IPS-15b (cell line): ENCODE data around the gene SYCE3.
"Not testable (repeated sequence)": the region's sequence is repeated elsewhere in the genome, so short reads cannot be mapped to it uniquely, and the experiment has no call there.

Experiments used
- H3K27me3 ChIP-seq: one replicate; pipeline ENCODE4 v1.6.1; 2013; ENCODE audit warnings: low read length; ENCODE audit not compliant: control insufficient read depth, insufficient read depth
- H3K36me3 ChIP-seq: one replicate; pipeline ENCODE4 v1.6.1; 2013; ENCODE audit warnings: low read length; ENCODE audit not compliant: control insufficient read depth, insufficient read depth
- H3K4me1 ChIP-seq: one replicate; pipeline ENCODE4 v1.6.1; 2013; ENCODE audit warnings: mild to moderate bottlenecking, low read length; ENCODE audit not compliant: control insufficient read depth, insufficient read depth
- H3K4me3 ChIP-seq: one replicate; pipeline ENCODE4 v1.5.1; 2013; ENCODE audit warnings: low read depth, low read length
- H3K9ac ChIP-seq: one replicate; pipeline ENCODE4 v1.6.1; 2013; ENCODE audit warnings: low read depth, mild to moderate bottlenecking, low read length
- H3K9me3 ChIP-seq: one replicate; pipeline ENCODE4 v1.6.1; 2013; ENCODE audit warnings: mild to moderate bottlenecking, low read length; ENCODE audit not compliant: control insufficient read depth, insufficient read depth

Gene SYCE3

DNA sequence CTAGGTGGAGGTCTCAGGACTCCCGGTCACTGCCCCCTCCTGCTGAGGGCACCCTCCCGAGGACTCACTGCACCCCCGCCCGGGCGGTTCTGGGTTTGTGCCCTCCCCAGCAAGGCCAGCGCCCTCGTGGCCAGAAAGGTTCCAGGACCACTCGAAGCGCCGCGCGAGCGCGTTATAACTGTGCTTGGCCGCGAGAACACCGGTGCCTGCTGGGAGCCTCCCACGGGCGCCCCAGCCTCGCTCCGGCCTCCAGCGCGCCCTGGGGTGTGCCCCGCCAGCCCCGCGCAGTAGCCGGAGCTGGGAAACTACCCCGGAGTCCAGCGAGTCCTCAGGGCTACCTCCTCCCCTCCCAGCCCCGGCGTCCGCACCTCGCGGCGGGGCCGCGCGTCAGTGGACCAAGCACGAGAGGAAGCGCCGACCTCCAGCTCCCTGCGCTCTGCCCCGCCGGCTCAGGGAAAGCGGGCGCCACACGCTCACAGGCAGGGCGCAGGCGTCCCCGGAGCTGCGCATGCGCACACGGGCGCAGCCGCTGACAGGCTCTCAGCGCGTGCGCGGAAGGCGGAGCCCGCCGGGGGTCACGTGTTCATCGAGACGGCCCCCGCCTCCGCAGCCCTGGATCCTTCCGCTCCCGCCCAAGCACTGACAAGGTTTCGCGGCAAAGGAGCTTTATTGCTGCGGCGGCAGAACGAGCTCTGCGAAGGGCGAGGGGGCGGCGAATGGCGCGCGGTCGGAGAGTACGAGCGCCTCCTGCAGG, 37.4 kb downstream of the SYCE3 start, which contains the start of gene SCO2:
Gene SCO2, minus strand, starts transcription at position 495 of the 754 bp plus-strand sequence. CDS start 1,187 bp downstream, outside the sequence.
- peak within 1 kb of the TSS; percentile 87 for H3K9ac ChIP-seq
- peaks cover 22% of the 10 kb centered on the region for H3K36me3 ChIP-seq
- H3K4me1 ChIP-seq: no peaks in the 10 kb centered on the region
- no peaks in the 10 kb centered on the region for H3K9me3 ChIP-seq
- peak within 1 kb of the TSS; percentile 76 for H3K4me3 ChIP-seq
- peaks cover 34% of the 10 kb centered on the region for H3K27me3 ChIP-seq

DNA sequence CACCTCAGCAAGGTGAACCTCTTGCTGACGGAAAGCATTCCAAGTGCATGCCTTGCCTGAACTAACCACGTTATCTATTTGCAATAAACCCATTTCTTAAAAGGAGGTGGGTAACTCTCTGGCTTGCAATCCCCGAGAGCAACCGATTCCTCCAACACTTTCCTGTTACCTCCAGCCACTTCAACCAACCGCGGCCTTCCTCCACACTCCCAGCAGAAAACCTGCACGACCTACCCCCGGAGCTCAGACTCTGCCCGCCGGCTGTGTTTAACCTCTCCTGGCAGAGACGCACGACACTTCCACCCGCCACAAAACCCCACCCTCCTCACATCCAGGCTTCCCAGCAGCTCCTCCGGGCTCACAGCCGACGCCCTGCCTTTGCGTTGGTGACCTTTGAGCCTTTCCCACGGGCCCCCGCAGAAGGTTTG, 38.0 kb downstream of the SYCE3 start:
- no peaks in the 10 kb centered on the region for H3K9me3 ChIP-seq
- no peaks in the 10 kb centered on the region for H3K4me1 ChIP-seq
- H3K27me3 ChIP-seq: peaks cover 28% of the 10 kb centered on the region
- H3K9ac ChIP-seq: peak overlapping the region; percentile 87
- H3K4me3 ChIP-seq: peak overlapping the region; percentile 76
- peaks cover 22% of the 10 kb centered on the region for H3K36me3 ChIP-seq

DNA sequence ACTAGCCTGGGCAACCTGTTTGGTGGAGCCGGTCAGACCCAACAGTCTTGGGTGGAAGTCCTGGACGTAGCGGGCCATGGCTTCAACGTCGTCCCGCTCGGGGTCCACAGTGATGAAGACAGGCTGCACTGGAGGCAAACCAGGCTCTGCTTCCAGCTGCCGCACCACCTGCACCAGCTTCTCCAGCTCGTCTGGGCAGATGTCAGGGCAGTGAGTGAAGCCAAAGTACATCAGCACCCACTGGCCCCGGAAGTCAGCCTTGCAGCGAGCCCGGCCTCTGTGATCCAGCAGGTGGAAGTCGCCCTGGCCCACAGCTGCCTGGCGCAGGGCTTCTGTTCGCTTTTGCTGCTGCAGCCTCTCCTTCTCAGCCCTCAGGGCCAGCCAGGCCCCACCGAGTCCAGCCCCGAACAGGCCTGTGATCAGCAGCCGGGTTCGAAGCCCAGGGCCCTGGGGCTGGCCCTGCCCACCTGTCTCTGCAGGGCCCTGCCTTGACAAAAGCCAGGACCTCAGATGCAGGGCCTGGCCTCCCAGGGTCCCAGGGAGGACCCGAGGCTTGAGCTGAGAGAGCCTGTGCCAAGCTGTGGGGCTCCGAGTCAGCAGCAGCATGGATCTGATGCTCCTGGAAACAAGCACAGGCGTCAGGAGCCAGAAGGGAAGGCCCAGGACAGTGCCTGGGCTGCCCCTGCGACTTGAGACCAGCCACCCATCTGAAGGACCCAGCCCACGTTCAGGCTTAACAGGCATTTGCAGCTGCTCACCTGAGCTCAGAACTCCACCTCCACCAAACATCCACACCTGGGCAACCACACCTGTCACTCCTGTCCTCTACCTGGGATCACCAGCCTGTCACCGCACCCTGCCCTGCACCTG, 38.7 kb downstream of the SYCE3 start:
- peak overlapping the region; percentile 76 for H3K4me3 ChIP-seq
- peaks cover 28% of the 10 kb centered on the region for H3K36me3 ChIP-seq
- no peaks in the 10 kb centered on the region for H3K9me3 ChIP-seq
- H3K27me3 ChIP-seq: peaks cover 22% of the 10 kb centered on the region
- H3K4me1 ChIP-seq: no peaks in the 10 kb centered on the region
- peak overlapping the region; percentile 87 for H3K9ac ChIP-seq

DNA sequence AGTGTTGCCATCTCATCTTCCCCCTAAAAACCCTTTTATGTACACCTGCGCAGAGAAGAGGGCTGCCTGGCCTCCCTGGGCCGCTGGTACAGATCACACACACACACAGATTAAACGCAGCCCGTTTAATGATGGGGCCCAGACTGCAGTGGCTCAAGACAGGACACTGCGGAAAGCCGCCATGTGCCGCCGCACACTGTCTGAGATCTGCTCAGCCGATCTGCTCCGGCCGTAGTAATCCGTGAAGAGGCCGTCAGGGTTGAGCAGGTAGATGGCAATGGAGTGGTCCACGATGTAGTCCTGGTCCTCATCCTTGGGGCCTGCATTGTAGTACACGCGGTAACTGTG, 39.3 kb downstream of the SYCE3 start:
- Histone ChIP-seq H3K36me3 (peaks cover 29% of the 10 kb centered on the region), H3K9ac (no peak overlapping the region), H3K27me3 (peaks cover 15% of the 10 kb centered on the region), H3K4me3 (no peak overlapping the region), H3K4me1 (no peaks in the 10 kb centered on the region), H3K9me3 (no peaks in the 10 kb centered on the region)

DNA sequence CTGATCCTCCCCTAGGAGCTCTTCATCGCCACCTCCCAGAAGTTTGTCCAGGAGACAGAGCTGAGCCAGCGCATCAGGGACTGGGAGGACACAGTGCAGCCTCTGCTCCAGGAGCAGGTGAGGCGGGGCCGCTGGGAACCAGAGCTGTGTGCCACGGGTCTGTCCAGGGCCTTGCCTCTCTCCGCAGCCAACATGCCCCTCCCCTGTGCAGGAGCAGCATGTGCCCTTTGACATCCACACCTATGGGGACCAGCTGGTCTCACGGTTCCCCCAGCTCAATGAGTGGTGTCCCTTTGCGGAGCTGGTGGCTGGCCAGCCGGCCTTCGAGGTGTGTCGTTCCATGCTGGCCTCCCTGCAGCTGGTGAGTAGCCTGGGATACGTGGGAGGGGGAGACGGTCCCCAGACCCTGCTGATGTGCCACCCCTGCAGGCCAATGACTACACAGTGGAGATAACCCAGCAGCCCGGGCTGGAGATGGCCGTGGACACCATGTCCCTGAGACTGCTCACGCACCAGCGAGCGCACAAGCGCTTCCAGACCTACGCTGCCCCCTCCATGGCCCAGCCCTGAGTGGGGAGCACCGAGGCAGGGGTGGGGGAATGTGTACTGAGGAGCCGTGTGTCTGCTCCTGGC, 39.8 kb downstream of the SYCE3 start:
- no peaks in the 10 kb centered on the region for H3K4me1 ChIP-seq
- no peak overlapping the region for H3K9ac ChIP-seq
- H3K4me3 ChIP-seq: no peak overlapping the region
- H3K27me3 ChIP-seq: peaks cover 10% of the 10 kb centered on the region
- peaks cover 31% of the 10 kb centered on the region for H3K36me3 ChIP-seq
- H3K9me3 ChIP-seq: no peaks in the 10 kb centered on the region

DNA sequence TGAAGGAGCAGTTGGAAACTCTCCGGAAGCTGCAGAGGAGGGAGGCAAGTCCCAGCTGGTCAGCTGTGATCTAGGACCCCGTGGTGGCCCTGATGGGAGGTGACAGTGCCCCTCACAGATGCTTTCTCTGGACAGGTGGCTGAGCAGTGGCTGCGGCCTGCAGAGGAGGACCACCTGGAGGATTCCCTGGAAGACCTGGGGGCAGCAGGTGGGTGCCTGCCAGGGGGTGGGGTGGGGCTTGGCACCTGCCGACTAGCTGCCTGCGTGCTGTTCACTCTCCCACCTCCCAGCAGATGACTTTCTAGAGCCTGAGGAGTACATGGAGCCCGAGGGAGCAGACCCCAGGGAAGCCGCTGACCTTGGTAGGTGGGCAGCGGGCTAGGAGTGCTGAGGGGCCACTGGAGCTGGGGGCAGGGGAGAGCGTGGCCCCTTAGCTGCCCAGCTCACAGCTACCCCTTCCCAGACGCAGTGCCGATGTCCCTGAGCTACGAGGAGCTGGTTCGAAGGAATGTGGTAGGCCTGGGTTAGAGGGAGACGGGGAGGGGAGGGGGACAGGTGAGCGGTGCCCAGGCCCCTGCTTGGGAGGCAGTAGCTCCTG, 40.4 kb downstream of the SYCE3 start:
- no peak overlapping the region for H3K9ac ChIP-seq
- no peaks in the 10 kb centered on the region for H3K9me3 ChIP-seq
- H3K4me3 ChIP-seq: no peak overlapping the region
- peaks cover 38% of the 10 kb centered on the region for H3K36me3 ChIP-seq
- H3K27me3 ChIP-seq: peaks cover 4% of the 10 kb centered on the region
- no peaks in the 10 kb centered on the region for H3K4me1 ChIP-seq

DNA sequence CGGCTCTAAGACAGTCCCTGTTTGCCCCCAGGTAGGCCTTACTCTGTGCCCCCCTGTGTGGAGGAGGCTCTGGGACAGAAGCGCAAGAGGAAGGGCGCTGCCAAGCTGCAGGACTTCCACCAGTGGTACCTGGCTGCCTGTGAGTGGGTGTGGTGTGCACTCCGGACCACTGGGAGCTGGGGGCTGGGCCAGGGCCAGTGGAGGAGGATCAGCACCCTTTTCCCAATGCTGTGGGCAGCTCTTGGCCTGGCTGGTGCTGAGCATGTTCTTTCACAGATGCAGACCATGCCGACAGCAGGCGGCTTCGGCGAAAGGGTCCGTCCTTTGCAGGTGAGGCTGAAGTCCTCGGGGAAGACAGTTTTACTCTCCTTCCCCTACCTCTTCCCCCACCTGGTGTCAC, 41.0 kb downstream of the SYCE3 start:
- H3K4me3 ChIP-seq: no peak overlapping the region
- H3K36me3 ChIP-seq: peaks cover 43% of the 10 kb centered on the region
- no peak overlapping the region for H3K9ac ChIP-seq
- no peaks in the 10 kb centered on the region for H3K9me3 ChIP-seq
- no peaks in the 10 kb centered on the region for H3K4me1 ChIP-seq
- H3K27me3 ChIP-seq: no peaks in the 10 kb centered on the region

DNA sequence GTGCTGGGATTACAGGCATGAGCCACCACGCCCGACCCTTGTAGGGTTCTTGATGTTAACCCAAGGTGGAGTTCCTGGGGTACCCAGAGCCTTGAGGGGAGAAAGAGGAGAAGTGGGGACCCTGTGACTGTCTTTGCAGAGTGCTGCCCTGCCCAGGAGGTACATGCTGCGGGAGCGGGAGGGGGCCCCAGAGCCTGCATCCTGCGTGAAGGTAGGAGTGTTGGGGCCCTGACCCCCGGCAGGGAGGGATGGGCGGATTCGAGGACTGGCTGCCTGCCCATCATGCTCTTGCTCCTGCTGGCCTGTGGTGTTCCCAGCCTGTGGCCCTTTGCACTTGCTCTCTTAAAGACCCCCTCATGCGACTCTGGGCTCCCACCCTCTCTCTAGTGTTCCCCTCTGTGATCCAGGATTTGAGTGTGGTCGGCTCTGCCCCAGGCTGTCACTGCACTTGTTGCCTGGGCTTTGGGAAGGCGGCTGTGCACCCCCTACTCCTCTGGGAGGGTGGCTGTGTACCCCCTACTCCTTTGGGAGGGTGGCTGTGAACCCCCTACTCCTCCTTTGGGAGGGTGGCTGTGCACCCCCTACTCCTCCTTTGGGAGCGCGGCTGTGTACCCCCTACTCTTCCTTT, 41.8 kb downstream of the SYCE3 start:
- H3K27me3 ChIP-seq: no peaks in the 10 kb centered on the region
- H3K9ac ChIP-seq: no peak overlapping the region
- no peaks in the 10 kb centered on the region for H3K4me1 ChIP-seq
- H3K4me3 ChIP-seq: no peak overlapping the region
- H3K9me3 ChIP-seq: no peaks in the 10 kb centered on the region
- H3K36me3 ChIP-seq: peaks cover 47% of the 10 kb centered on the region

DNA sequence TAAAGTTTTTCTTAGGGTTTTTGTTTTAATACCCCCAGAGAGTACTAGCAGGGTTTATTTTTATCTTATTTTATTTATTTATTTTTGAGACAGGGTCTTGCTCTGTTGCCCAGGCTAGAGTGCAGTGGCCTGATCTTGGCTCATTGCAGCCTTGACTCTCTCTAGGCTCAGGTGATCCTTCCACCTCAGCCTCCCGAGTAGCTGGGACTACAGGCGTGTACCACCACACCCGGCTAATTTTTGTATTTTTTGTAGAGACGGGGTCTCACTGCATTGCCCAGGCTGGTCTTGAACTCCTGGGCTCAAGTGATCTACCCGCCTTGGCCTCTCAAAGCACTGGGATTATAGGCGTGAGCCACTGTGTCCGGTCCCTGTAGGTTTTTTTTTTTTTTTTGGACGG, 42.5 kb downstream of the SYCE3 start:
- H3K4me1 ChIP-seq, H3K9me3 ChIP-seq, H3K9ac ChIP-seq, H3K4me3 ChIP-seq, H3K27me3 ChIP-seq: not testable (repeated sequence)
- peaks cover 47% of the 10 kb centered on the region for H3K36me3 ChIP-seq

DNA sequence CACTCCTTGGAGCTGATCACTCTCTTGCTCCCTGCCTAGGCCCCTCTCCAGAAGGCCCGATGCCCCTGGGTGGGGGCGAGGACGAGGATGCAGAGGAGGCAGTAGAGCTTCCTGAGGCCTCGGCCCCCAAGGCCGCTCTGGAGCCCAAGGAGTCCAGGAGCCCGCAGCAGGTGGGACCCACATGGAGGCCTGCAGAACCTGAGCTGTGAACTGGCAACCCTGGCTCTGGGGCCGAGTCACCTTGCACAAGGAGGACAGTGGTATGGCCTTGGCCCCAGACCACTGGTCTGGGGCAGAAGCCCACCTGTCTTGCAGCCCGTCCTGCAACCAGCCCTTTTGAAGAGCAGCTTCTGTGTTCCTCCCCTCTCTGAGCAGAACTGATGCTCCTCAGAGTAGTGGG, 43.6 kb downstream of the SYCE3 start:
- Histone ChIP-seq H3K9ac (no peak overlapping the region), H3K4me1 (no peaks in the 10 kb centered on the region), H3K27me3 (no peaks in the 10 kb centered on the region), H3K36me3 (peaks cover 49% of the 10 kb centered on the region), H3K4me3 (no peak overlapping the region), H3K9me3 (no peaks in the 10 kb centered on the region)

DNA sequence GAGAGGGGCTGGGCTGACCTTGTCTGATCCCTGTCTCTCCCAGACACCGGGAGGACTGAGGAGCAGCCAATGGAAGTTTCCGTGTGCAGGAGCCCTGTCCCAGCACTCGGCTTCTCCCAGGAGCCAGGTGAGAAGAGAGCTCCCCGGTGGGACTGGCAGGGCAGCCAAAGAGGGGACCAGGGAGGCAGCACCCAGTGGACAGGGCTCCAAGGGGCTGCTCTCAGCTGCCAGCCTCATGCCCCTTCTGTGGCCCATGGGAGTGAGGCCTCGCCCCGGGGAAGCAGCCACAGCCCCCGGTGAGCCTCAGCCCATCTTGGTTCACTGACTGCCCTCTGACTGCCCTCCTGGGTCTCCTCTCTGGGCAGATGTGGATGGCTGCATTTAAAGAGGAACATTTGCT, 44.1 kb downstream of the SYCE3 start:
- H3K4me1 ChIP-seq: no peaks in the 10 kb centered on the region
- peaks cover 46% of the 10 kb centered on the region for H3K36me3 ChIP-seq
- H3K9me3 ChIP-seq: no peaks in the 10 kb centered on the region
- no peaks in the 10 kb centered on the region for H3K27me3 ChIP-seq
- H3K9ac ChIP-seq: no peak overlapping the region
- H3K4me3 ChIP-seq: no peak overlapping the region
